GM21723 (cell line): Measurements from ENCODE around the gene TAS2R46.
"Not testable (repeated sequence)": the region's sequence is repeated elsewhere in the genome, so short reads cannot be mapped to it uniquely, and the experiment has no call there.

Source experiments
- ATAC-seq: cut with Tn5 transposase; IDR thresholded peaks from one replicate; pipeline ENCODE4 v1.9.1; 2021; ENCODE audit warnings: mild to moderate bottlenecking, moderate library complexity; ENCODE audit not compliant: unreplicated experiment

The TAS2R46 gene, protein sequence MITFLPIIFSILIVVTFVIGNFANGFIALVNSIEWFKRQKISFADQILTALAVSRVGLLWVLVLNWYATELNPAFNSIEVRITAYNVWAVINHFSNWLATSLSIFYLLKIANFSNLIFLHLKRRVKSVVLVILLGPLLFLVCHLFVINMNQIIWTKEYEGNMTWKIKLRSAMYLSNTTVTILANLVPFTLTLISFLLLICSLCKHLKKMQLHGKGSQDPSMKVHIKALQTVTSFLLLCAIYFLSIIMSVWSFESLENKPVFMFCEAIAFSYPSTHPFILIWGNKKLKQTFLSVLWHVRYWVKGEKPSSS

GRCh38 chr12:11062194-11062593, at the start of gene TAS2R46:
TAS2R46 (minus strand) TSS chr12:11062294; CDS start chr12:11062294, 0 bp downstream.
- ATAC-seq: not testable (repeated sequence)

GRCh38 chr12:11111213-11111612, 49.1 kb upstream of the TAS2R46 start:
- not testable (repeated sequence) for ATAC-seq

DNA sequence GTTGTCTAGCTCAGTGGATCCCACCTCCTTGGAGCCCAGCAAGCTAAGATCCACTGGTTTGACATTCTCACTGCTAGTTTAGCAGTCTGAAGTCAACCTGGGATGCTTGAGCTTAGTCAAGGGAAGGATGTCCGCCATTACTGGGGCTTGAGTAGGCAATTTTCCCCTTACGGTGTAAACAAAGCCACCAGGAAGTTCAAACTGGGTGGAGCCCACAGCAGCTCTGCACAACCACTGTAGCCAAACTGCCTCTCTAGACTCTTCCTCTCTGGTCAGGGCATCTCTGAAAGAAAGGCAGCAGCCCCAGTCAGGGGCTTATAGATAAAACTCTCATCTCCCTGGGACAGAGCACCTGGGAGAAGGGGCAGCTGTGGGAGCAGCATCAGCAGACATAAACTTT, 46.8 kb upstream of the TAS2R46 start:
- no peak for ATAC-seq

- ATAC-seq: no peak
Measured at GRCh38 chr12:11107719-11108118, 45.6 kb upstream of the TAS2R46 start.

DNA sequence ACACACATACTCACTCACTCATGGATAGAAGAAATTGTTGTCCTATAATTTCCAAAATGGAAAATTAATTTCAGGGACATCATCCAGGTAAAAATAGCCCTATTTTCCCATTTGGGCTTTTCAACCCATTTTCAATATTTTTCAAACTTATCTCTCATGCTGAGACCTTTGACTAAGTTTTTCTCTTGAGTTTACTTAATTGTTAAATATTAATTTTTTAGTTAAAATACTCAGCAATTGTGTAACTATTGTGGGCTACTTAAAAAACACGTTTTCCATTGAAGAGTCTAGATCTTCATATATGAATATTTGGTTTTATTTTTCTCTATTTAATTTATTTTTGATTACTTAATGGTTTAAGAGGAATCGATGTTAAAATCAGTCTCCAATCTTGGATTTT, 44.2 kb upstream of the TAS2R46 start:
- ATAC-seq: no peak

DNA sequence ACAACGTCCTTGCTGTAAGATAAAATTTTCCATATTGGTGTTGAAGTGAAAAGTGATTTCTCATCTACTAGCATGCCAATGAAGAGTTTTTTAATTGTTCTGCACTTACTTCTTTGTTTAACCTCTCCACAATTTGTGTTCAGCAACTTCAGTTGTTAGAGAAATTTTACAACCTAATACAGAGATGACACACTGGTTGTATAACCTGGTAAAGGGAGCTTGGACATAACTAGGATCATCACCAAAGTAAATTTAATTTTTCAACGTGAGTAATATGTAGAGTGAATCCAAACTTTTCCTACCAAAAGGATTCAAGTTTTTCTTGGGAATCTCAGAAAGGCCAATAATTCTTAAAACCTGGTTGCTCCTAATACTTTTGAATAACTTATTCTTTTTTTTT, 43.5 kb upstream of the TAS2R46 start:
- no peak for ATAC-seq

DNA sequence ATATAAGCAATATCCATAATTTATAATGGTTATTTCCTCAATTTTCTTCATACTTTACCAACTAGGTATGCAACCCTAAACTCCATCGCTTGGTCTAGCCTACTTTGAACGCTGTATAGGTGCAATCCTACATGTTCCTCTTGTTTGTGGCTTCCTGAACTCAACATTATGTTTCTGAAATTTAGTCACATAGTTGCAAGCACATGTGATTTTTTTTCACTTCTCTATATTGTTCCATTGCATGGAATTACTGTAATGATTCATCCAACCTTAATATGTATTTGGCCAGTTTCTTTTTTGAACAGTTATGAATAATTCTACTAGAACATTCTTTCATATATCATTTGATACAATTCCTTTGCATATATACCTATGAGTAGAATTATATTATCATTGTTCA, 32.8 kb upstream of the TAS2R46 start:
- not testable (repeated sequence) for ATAC-seq

GRCh38 chr12:11092128-11092527, 30.0 kb upstream of the TAS2R46 start, which contains the start of gene TAS2R43:
TAS2R43 (minus strand) TSS chr12:11092313; CDS start chr12:11092229, 84 bp downstream.
- no peak for ATAC-seq

GRCh38 chr12:11089246-11089645, 27.2 kb upstream of the TAS2R46 start:
- ATAC-seq: no peak

- no peak for ATAC-seq
Measured at GRCh38 chr12:11085419-11085818, 23.3 kb upstream of the TAS2R46 start.

- no peak for ATAC-seq
Measured at GRCh38 chr12:11081987-11082386, 19.9 kb upstream of the TAS2R46 start.

DNA sequence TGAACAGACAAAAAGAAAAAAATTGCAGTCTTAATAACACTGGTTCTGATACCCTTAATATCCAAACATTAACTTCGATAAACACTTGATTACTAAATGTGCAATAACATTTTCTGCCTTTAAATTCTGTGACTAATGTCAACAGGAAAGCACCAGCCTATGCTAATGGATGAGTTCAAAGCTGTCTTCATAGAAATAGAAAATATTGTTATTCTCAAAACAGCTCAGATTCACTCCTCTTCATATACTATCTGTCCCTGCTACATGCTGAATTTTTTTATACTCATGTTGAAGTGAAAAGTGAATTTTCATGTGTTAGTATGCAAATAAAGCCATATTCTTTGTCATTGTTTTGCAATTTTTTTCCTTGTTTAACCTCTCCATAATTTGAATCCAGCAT, 16.2 kb upstream of the TAS2R46 start:
- ATAC-seq: no peak

DNA sequence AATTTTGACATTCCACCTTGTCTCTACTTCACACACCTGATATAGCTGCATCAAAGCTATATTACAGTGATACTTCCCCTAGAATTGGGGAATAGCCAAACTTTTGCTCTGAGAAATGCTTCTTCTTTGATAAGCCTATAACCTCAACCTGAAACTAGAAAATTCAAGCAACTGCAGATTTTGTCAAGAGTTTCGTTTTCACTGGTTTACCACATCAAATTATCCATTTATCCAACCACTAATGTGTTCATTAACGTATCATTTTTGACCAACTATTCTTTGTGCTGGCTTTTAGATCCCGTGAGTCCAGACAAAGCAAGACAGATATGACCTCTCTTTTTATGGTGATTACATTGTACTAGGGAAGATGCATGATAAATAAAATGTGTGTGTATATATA, 13.5 kb upstream of the TAS2R46 start:
- ATAC-seq: peak; percentile 44

DNA sequence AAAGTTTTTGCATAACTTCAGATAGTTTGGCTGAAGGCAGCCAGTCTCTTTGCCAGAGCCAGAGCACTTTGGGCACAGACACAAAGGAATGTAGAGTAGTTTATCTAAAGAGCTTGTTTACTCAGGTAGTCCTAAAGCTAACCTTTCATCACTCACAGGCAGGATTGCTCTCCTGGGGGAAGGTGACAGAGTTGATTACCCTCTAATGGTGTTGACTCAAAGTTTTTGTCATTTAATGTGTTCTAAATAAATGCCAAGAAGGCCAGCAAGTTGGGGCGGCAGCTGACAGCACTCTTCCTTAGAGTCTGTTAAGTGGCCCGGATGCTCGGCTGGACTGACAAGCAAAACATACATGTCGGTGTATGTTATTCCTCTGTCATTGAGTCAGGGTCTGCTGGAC, 9.3 kb upstream of the TAS2R46 start:
- no peak for ATAC-seq

DNA sequence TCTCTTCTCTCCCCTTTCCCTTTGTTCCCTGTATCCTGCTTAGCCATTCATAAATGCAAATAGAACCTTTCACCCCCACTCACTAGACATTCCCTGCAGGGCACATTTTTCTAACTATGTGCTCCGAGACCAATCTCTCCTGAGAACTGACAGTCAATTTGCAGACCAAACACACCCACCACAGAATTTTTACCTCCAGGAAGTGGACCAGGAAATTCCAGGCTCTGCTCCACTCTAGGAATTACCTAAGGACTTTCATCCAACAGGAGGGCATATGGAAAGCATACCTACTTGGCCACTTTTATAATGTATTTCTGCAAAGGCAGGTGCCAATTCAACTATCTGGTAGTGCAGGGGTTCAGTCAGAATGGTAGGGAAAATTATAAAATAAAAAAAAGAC, 8.9 kb upstream of the TAS2R46 start:
- no peak for ATAC-seq

DNA sequence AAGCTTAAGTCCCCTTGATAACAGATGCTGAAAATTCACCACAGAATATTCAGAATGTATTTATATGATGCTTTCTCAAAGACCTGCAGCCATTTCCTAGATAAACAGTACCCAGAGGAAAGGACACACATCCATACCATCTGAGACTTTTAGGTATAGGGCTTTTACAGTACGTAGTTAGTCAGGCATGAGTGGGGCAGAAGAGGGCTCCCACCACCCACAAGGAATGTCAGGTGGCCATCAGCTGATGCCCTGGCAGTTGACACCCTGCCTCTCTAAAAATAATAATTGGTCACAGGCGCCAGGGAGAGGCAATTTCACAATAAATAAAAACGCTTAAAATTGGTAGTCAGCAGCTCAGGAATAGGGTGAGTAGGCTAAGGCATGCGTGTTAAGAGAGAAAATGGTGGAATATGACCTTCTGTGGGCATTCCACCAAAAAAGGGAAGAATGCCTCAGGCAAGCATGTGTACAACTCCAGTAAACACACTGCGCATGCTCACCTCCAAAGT, 7.8 kb upstream of the TAS2R46 start:
- no peak for ATAC-seq

- no peak for ATAC-seq
Measured at GRCh38 chr12:11067514-11067913, 5.4 kb upstream of the TAS2R46 start.

DNA sequence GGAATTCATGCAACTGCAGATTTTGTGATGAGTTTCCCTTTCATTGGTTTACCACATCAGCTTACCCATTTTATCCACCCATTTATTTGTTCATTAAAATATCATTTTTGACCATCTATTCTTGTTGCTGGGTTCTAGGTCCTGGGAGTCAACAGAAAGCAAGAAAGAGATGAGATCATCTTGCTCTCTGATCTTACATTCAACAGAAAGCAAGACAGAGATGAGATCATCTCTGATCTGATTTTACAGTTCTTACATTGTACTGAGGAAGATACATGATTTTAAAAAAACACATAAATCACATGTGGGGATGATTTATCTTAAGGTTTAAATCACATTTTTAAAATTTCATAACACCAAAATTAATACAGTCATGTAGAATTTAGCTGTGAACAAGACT, 2.3 kb downstream of the TAS2R46 start:
- ATAC-seq: no peak

GRCh38 chr12:11059041-11059440, 3.1 kb downstream of the TAS2R46 start:
- no peak for ATAC-seq

DNA sequence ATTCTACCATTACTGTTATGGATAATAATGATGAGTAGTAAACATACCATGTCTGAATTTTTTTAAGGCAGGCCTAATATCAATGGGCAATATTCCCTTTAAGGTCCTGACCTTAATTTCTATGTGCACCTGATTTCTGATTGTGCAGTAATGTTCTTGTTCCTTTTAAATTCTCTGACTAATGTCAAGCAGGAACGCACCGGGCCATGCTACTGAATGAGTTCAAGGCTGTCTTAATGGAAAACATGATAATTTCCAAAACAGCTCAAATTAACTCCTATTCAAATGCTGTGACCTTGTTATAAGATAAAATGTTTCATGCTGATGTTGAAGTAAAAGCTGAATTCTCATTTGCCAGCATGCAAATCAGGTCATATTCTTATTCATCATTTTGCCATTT, 6.8 kb downstream of the TAS2R46 start:
- no peak for ATAC-seq

DNA sequence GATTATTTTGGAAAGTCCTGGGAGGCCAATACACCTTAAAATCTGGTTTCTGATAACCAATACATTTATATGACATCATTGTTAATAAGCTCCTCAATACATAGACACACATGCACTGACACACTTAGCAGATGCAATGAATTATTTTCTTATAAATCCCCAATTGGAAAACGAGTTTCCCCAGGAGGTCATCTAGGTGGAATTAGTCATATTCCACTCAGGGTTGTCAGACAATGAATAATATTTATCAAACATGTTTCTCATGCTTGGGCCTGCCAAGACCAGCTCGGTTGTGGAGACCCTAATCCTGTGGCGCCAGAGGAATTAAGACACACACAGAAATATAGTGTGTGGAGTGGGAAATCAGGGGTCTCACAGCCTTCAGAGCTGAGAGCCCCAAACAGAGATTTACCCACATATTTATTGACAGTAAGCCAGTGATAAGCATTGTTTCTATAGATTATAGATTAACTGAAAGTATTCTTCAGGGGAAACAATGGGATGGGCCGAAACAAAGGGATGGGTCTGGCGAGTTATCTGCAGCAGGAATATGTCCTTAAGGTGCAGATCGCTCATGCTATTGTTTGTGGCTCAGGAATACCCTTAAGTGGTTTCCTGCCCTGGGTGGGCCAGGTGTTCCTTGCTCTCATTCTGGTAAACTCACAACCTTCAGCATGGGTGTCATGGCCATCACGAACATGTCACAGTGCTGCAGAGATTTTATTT, 12.1 kb downstream of the TAS2R46 start:
- ATAC-seq: not testable (repeated sequence)

GRCh38 chr12:11041366-11041765, 20.7 kb downstream of the TAS2R46 start:
- ATAC-seq: not testable (repeated sequence)
